Glutamatergic neuron (in vitro differentiated cells): ENCODE results near the gene LRP1B. TPM values are rescaled to one million over a fixed set of nuclear protein-coding genes. Genes with fewer than 3 reads are reported as not detected.

Experiments used
- DNase-seq: peaks from one replicate; pipeline ENCODE4 v3.0.0; 2022
- H3K27ac Mint-ChIP-seq: one replicate; pipeline ENCODE4 v1.8.0; 2020; ENCODE audit warnings: mild to moderate bottlenecking, mixed read lengths, inconsistent platforms; ENCODE audit not compliant: unreplicated experiment
- H3K27me3 Mint-ChIP-seq: one replicate; pipeline ENCODE4 v1.8.0; 2020; ENCODE audit warnings: mild to moderate bottlenecking, moderate library complexity, mixed read lengths, inconsistent platforms; ENCODE audit not compliant: unreplicated experiment
- H3K36me3 Mint-ChIP-seq: one replicate; pipeline ENCODE4 v1.8.0; 2020; ENCODE audit warnings: mild to moderate bottlenecking, mixed read lengths, inconsistent platforms; ENCODE audit not compliant: unreplicated experiment
- H3K4me1 Mint-ChIP-seq: one replicate; pipeline ENCODE4 v1.8.0; 2020; ENCODE audit warnings: mild to moderate bottlenecking, low read depth, mixed read lengths, inconsistent platforms; ENCODE audit not compliant: unreplicated experiment
- H3K4me3 Mint-ChIP-seq: one replicate; pipeline ENCODE4 v1.8.0; 2020; ENCODE audit warnings: mild to moderate bottlenecking, mixed read lengths, inconsistent platforms; ENCODE audit not compliant: unreplicated experiment
- H3K9me3 Mint-ChIP-seq: one replicate; pipeline ENCODE4 v1.8.0; 2020; ENCODE audit warnings: mild to moderate bottlenecking, moderate library complexity, mixed read lengths, inconsistent platforms; ENCODE audit not compliant: unreplicated experiment
- CTCF ChIP-seq: fragments of 200-600 bp; sonication (generic); IDR thresholded peaks from one replicate; pipeline ENCODE4 v1.5.0; 2021; ENCODE audit not compliant: partially characterized antibody, unreplicated experiment
- total RNA-seq: library from RNA; stranded (reverse); fragmentation: NEBNext Ultra II Directional; extraction: Animal tissue kit (Norgen Biotek cat#: 25700); gene quantifications from one replicate; pipeline ENCODE4 v1.2.1, GENCODE V29; 2021; ENCODE audit not compliant: unreplicated experiment

Gene LRP1B
- total RNA-seq, 1 donor from 2014 or later: 28.7 TPM

DNA sequence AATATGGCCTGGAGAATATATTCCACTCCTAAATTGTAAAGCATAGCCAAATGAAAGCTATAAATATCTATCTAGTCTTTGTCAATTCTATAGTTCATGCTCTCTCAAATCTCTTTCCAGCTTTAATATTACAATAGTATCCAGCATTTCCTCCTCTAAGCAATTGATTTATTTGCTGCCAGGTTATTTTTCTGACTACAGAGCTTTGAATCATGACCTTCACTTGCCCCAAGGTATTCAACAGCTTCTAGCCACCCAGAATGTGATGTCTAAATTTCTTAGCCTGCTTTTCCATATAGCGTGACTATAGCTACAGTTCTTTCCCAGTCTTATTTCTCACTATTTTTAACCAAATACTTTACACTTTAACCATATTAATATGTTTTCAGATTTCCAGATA is 1287.6 kb downstream of the LRP1B start:
- no peaks in the 10 kb centered on the region for H3K9me3 Mint-ChIP-seq
- no peak for DNase-seq
- H3K27ac Mint-ChIP-seq: no peak overlapping the region
- no peak overlapping the region for H3K4me3 Mint-ChIP-seq
- H3K36me3 Mint-ChIP-seq: no peaks in the 10 kb centered on the region
- no peak for TF ChIP-seq CTCF
- H3K4me1 Mint-ChIP-seq: no peaks in the 10 kb centered on the region
- no peaks in the 10 kb centered on the region for H3K27me3 Mint-ChIP-seq

- Mint-ChIP-seq H3K4me3 (no peak overlapping the region), H3K9me3 (no peaks in the 10 kb centered on the region), H3K27ac (no peak overlapping the region), H3K27me3 (no peaks in the 10 kb centered on the region), H3K4me1 (no peaks in the 10 kb centered on the region), H3K36me3 (no peaks in the 10 kb centered on the region)
- no peak for TF ChIP-seq CTCF
- DNase-seq: no peak
These were observed 1288.7 kb downstream of the LRP1B start for GRCh38 chr2:140842110-140842509.

DNA sequence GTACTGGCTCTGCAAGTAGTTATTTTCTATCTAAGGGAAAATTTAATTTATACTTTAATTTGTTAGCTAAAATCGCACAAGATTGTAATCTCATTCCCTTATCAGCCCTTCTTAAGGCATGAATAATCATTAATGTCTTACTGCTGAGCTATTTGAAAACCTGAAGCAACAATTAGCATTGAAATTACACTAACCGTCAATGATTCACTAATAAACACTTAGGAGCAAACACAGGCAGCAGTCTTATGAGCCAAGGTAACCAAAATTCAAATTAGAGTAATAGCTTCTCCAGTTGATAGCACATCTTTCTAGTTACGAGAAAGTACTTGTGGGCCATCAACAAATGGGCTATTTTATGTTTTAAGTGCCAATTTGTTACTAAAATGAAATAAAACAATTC is 1289.7 kb downstream of the LRP1B start:
- no peak for DNase-seq
- no peak for TF ChIP-seq CTCF
- Mint-ChIP-seq H3K9me3 (no peaks in the 10 kb centered on the region), H3K27ac (no peak overlapping the region), H3K4me3 (no peak overlapping the region), H3K27me3 (no peaks in the 10 kb centered on the region), H3K36me3 (no peaks in the 10 kb centered on the region), H3K4me1 (no peaks in the 10 kb centered on the region)

- no peak overlapping the region for H3K27ac Mint-ChIP-seq
- no peaks in the 10 kb centered on the region for H3K27me3 Mint-ChIP-seq
- H3K4me1 Mint-ChIP-seq: no peaks in the 10 kb centered on the region
- no peak overlapping the region for H3K4me3 Mint-ChIP-seq
- H3K36me3 Mint-ChIP-seq: no peaks in the 10 kb centered on the region
- no peaks in the 10 kb centered on the region for H3K9me3 Mint-ChIP-seq
- no peak for DNase-seq
- TF ChIP-seq CTCF: no peak
These were observed 1294.0 kb downstream of the LRP1B start for GRCh38 chr2:140836826-140837225.

GRCh38 chr2:140835079-140835478 is 1295.7 kb downstream of the LRP1B start:
- no peaks in the 10 kb centered on the region for H3K9me3 Mint-ChIP-seq
- H3K36me3 Mint-ChIP-seq: no peaks in the 10 kb centered on the region
- H3K4me3 Mint-ChIP-seq: no peak overlapping the region
- DNase-seq: no peak
- no peaks in the 10 kb centered on the region for H3K4me1 Mint-ChIP-seq
- H3K27ac Mint-ChIP-seq: no peak overlapping the region
- H3K27me3 Mint-ChIP-seq: no peaks in the 10 kb centered on the region
- TF ChIP-seq CTCF: no peak
